Neural progenitor cell (in vitro differentiated cells): ENCODE measurements around the gene GSTM5. TPM values are rescaled to one million over a fixed set of nuclear protein-coding genes. Genes with fewer than 3 reads are reported as not detected.
"Not testable (repeated sequence)": the region's sequence is repeated elsewhere in the genome, so short reads cannot be mapped to it uniquely, and the experiment has no call there.

Source experiments
- DNase-seq: peaks from one replicate; pipeline ENCODE4 v3.0.0-alpha.2; 2016; ENCODE audit warnings: low spot score
- H2AFZ ChIP-seq: fragments of 200-600 bp; sonication (generic); replicated peaks from 2 replicates; pipeline ENCODE4 v1.6.1; 2016; ENCODE audit warnings: antibody characterized with exemption
- H3F3A ChIP-seq: fragments of 200-600 bp; sonication (generic); 2 replicates; pipeline ENCODE4 v1.6.1; 2016; ENCODE audit warnings: antibody characterized with exemption, low read depth
- H3K27ac ChIP-seq: fragments of 200-600 bp; sonication (generic); 2 replicates; pipeline ENCODE4 v1.5.1; 2016; ENCODE audit warnings: mild to moderate bottlenecking
- H3K27me3 ChIP-seq: fragments of 200-600 bp; sonication (generic); 2 replicates; pipeline ENCODE4 v1.6.1; 2016; ENCODE audit warnings: mild to moderate bottlenecking, moderate library complexity
- H3K36me3 ChIP-seq: fragments of 200-600 bp; sonication (generic); 2 replicates; pipeline ENCODE4 v1.5.1; 2016
- H3K4me1 ChIP-seq: fragments of 200-600 bp; sonication (generic); 2 replicates; pipeline ENCODE4 v1.6.1; 2016; ENCODE audit warnings: mixed run types
- H3K4me2 ChIP-seq: fragments of 200-600 bp; sonication (generic); 2 replicates; pipeline ENCODE4 v1.6.1; 2016
- H3K4me3 ChIP-seq: fragments of 200-600 bp; sonication (generic); 2 replicates; pipeline ENCODE4 v1.5.1; 2016
- H3K79me2 ChIP-seq: fragments of 200-600 bp; sonication (generic); 2 replicates; pipeline ENCODE4 v1.6.1; 2016; ENCODE audit warnings: low read depth
- H3K9ac ChIP-seq: fragments of 200-600 bp; sonication (generic); 2 replicates; pipeline ENCODE4 v1.6.1; 2016
- H3K9me3 ChIP-seq: fragments of 200-600 bp; sonication (generic); 2 replicates; pipeline ENCODE4 v1.5.1; 2016; ENCODE audit warnings: low read depth
- H4K20me1 ChIP-seq: fragments of 200-600 bp; sonication (generic); 2 replicates; pipeline ENCODE4 v1.6.1; 2016; ENCODE audit warnings: low read depth
- H3K27ac Mint-ChIP-seq: 3 replicates; pipeline ENCODE4 v1.8.0; 2021; ENCODE audit warnings: mixed read lengths
- H3K27me3 Mint-ChIP-seq: 2 replicates; pipeline ENCODE4 v1.8.0; 2022; ENCODE audit warnings: low read depth, mild to moderate bottlenecking, inconsistent platforms, moderate library complexity, mixed read lengths; ENCODE audit not compliant: insufficient read depth
- H3K36me3 Mint-ChIP-seq: 3 replicates; pipeline ENCODE4 v1.8.0; 2021; ENCODE audit warnings: mixed read lengths
- H3K4me1 Mint-ChIP-seq: 3 replicates; pipeline ENCODE4 v1.8.0; 2021; ENCODE audit warnings: mixed read lengths
- H3K4me3 Mint-ChIP-seq: 3 replicates; pipeline ENCODE4 v1.8.0; 2021; ENCODE audit warnings: mild to moderate bottlenecking, moderate library complexity, mixed read lengths
- H3K9me3 Mint-ChIP-seq: 3 replicates; pipeline ENCODE4 v1.8.0; 2020; ENCODE audit warnings: mixed read lengths
- CTCF ChIP-seq: fragments of 200-600 bp; sonication (generic); IDR thresholded peaks from 2 replicates; pipeline ENCODE4 v1.5.1; 2017; ENCODE audit warnings: antibody characterized with exemption, mild to moderate bottlenecking
- EZH2 ChIP-seq: fragments of 200-600 bp; sonication (generic); IDR thresholded peaks from 2 replicates; pipeline ENCODE4 v1.6.1; 2017; ENCODE audit warnings: antibody characterized with exemption, mild to moderate bottlenecking, moderate library complexity
- EZH2phosphoT487 ChIP-seq: fragments of 200-600 bp; sonication (generic); IDR thresholded peaks from 2 replicates; pipeline ENCODE4 v1.6.1; 2017; ENCODE audit warnings: antibody characterized with exemption
- total RNA-seq: library from RNA; depleted of rRNA; stranded (reverse); fragments of >200 nt; gene quantifications from 2 replicates; pipeline ENCODE4 v1.2.3, GENCODE V29; 2015; ENCODE audit warnings: low replicate concordance

Gene GSTM5
- total RNA-seq, 1 donor from 2014 or later, result not detected

GRCh38 chr1:109687641-109688499, 24.2 kb upstream of the GSTM5 start, which contains the start of gene GSTM1:
Gene GSTM1, plus strand, starts transcription at chr1:109687817. Its CDS starts 57 bp downstream, at chr1:109687874.
- H3K9me3 Mint-ChIP-seq, result peaks cover 3% of the 10 kb centered on the region
- Histone ChIP-seq H3K79me2 (no peaks in the 10 kb centered on the region), H3F3A (no peaks in the 10 kb centered on the region), H3K4me3 (peak within 1 kb of the TSS; percentile 30), H3K9me3 (no peaks in the 10 kb centered on the region), H3K4me2 (peak within 1 kb of the TSS; percentile 37), H3K36me3 (no peaks in the 10 kb centered on the region), H4K20me1 (no peaks in the 10 kb centered on the region), H3K4me1 (no peaks in the 10 kb centered on the region), H3K27ac (no peak within 1 kb of the TSS), H3K27me3 (no peaks in the 10 kb centered on the region), H3K9ac (no peak within 1 kb of the TSS), H2AFZ (no peak within 1 kb of the TSS)
- H3K27me3 Mint-ChIP-seq, result peaks cover 4% of the 10 kb centered on the region
- no peak for TF ChIP-seq EZH2phosphoT487
- peak; percentile 24 for TF ChIP-seq CTCF
- peak within 1 kb of the TSS; percentile 79 for H3K27ac Mint-ChIP-seq
- H3K4me1 Mint-ChIP-seq, result no peaks in the 10 kb centered on the region
- H3K36me3 Mint-ChIP-seq, result no peaks in the 10 kb centered on the region
- peak; percentile 78 for DNase-seq
- peak within 1 kb of the TSS; percentile 67 for H3K4me3 Mint-ChIP-seq

GRCh38 chr1:109689844-109690405, 22.1 kb upstream of the GSTM5 start:
- Histone ChIP-seq H3K27me3 (no peaks in the 10 kb centered on the region), H3K4me2 (no peak overlapping the region), H3F3A (no peaks in the 10 kb centered on the region), H3K9ac (no peak overlapping the region), H2AFZ (no peak overlapping the region), H3K4me3 (no peak overlapping the region), H3K9me3 (no peaks in the 10 kb centered on the region), H3K27ac (no peak overlapping the region), H4K20me1 (no peaks in the 10 kb centered on the region), H3K4me1 (no peaks in the 10 kb centered on the region), H3K36me3 (no peaks in the 10 kb centered on the region), H3K79me2 (no peaks in the 10 kb centered on the region)
- no peak for DNase-seq
- Mint-ChIP-seq H3K36me3 (no peaks in the 10 kb centered on the region), H3K27me3 (peaks cover 4% of the 10 kb centered on the region), H3K4me1 (no peaks in the 10 kb centered on the region), H3K9me3 (peaks cover under 1% of the 10 kb centered on the region), H3K4me3 (no peak overlapping the region), H3K27ac (no peak overlapping the region)
- TF ChIP-seq CTCF, result no peak
- TF ChIP-seq EZH2phosphoT487, result no peak
- no peak for TF ChIP-seq EZH2

- no peak overlapping the region for H3K27ac ChIP-seq
- H3K79me2 ChIP-seq, result no peaks in the 10 kb centered on the region
- no peak overlapping the region for H3K4me3 ChIP-seq
- Mint-ChIP-seq H3K36me3 (no peaks in the 10 kb centered on the region), H3K4me1 (no peaks in the 10 kb centered on the region), H3K4me3 (no peak overlapping the region), H3K27ac (no peak overlapping the region), H3K27me3 (peaks cover 4% of the 10 kb centered on the region), H3K9me3 (no peaks in the 10 kb centered on the region)
- H3K9ac ChIP-seq, result no peak overlapping the region
- DNase-seq, result no peak
- TF ChIP-seq EZH2phosphoT487 (no peak), CTCF (no peak), EZH2 (no peak)
- no peaks in the 10 kb centered on the region for H3K36me3 ChIP-seq
- H3K9me3 ChIP-seq, result no peaks in the 10 kb centered on the region
- H3K27me3 ChIP-seq, result no peaks in the 10 kb centered on the region
- no peaks in the 10 kb centered on the region for H3K4me1 ChIP-seq
- H3F3A ChIP-seq, result no peaks in the 10 kb centered on the region
- no peak overlapping the region for H2AFZ ChIP-seq
- H4K20me1 ChIP-seq, result no peaks in the 10 kb centered on the region
- H3K4me2 ChIP-seq, result no peak overlapping the region
Observed at GRCh38 chr1:109691759-109692158, 20.3 kb upstream of the GSTM5 start.

- not testable (repeated sequence) for H2AFZ ChIP-seq, H3K27me3 ChIP-seq, H3K36me3 Mint-ChIP-seq, H3K4me2 ChIP-seq, H3K36me3 ChIP-seq, H3K27ac Mint-ChIP-seq, H3K9me3 Mint-ChIP-seq, H3K27me3 Mint-ChIP-seq, H4K20me1 ChIP-seq, H3K9me3 ChIP-seq, H3K4me3 Mint-ChIP-seq, H3K9ac ChIP-seq, H3K4me1 ChIP-seq, H3K79me2 ChIP-seq, DNase-seq, H3F3A ChIP-seq, H3K4me3 ChIP-seq, H3K27ac ChIP-seq, H3K4me1 Mint-ChIP-seq
Observed at GRCh38 chr1:109694400-109694799, 17.7 kb upstream of the GSTM5 start.

- not testable (repeated sequence) for H3F3A ChIP-seq, H3K27me3 Mint-ChIP-seq, DNase-seq, H3K4me3 ChIP-seq, H3K27ac ChIP-seq, H3K9me3 Mint-ChIP-seq, H3K4me1 ChIP-seq, H3K79me2 ChIP-seq, H3K9me3 ChIP-seq, H3K9ac ChIP-seq, H3K27me3 ChIP-seq, H4K20me1 ChIP-seq, H3K4me2 ChIP-seq, H3K4me3 Mint-ChIP-seq, H3K36me3 Mint-ChIP-seq, H3K36me3 ChIP-seq, H3K4me1 Mint-ChIP-seq, H3K27ac Mint-ChIP-seq, H2AFZ ChIP-seq
Observed at GRCh38 chr1:109695138-109695537, 16.9 kb upstream of the GSTM5 start.
